ENCODE results near the gene POLR2J2.
A peak's percentile ranks its signal among the peaks of the same experiment; 100 is the strongest.
"Not testable (repeated sequence)": the region's sequence is repeated elsewhere in the genome, so short reads cannot be mapped to it uniquely, and the experiment has no call there.

Gene POLR2J2

DNA sequence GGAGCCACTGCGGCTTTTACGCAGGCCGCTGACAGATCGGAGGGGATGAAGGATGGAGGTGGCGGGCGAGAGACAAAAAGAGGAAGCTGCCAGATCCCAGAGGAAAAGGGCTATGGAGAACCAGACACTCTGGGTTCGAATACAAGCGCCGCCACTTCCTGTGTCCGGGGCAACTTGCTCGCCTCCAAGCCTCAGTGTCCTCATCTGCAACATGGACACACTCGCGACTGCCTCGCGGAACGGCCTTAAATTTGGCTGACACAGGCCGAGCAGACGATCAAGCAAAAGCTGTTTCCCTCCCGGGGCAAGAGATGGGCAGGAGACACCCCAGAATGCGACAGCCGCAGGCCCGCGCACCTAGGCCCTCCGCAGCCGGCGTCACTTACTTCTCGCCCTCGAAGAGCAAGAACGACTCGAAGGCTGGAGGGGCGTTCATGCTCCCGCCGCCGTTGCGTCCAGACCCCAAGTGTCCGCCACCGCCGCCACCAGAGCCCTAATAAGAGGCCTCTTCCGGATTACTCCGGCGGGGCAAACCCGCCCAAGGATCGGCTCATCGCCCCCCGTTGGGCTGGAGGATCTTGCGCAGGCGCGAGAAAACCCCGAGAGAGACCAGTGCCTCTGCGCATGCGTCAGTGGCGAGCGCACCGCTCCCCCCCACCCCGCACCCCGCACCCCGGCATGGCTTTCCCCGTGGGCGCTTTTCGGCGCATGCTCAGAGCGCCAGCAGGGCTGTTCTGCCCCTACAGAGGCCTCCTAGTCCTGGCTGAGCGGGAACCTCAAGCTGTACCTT is at the start of gene POLR2J2:
TSS of gene POLR2J2 (minus strand) at position 498 of the 790 bp plus-strand sequence. CDS start at position 436, 62 bp downstream.
- DNase-seq (ENCODE audit: low read depth) = not testable (repeated sequence)

DNA sequence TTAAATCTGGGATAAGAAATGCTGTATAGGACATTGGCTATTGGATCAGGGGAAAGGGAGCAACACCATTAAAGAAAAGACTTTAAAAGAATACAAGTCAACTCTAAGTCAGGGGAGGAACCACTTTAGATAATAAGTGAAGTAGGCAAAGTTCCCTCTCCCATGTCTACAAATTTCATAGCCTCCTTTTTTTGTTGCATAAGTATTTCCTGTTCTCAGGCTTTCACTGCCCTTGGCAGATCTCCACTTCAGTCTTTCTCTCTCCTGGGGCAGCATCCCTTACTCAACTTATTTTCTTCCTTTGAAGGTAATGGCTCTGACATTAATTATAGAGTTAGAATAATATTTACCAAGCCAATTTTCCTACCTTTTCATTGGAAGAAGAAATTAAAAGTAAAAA is 47.0 kb upstream of the POLR2J2 start:
- peak; percentile 49 for DNase-seq (ENCODE audit: low read depth)

DNA sequence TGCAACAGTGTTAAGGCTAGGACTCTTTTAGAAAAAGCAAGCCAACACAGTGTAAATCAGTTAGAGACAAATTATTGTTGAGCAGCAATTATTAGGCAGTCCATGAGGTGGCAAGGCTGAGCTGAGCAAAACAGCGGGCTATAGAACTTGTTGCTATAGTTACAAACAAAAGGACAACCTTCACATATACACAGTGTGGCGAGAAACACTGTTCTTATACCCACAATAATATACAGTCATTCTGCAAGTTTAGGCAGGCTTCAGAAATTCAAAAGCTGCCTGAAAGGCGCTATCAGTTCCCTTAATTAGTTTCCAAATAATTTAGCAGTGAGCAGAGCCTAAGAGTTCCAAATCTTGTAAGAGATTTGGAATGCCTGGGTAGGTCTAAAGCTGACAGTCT is 44.3 kb upstream of the POLR2J2 start:
- DNase-seq (ENCODE audit: low read depth) = not testable (repeated sequence)

DNA sequence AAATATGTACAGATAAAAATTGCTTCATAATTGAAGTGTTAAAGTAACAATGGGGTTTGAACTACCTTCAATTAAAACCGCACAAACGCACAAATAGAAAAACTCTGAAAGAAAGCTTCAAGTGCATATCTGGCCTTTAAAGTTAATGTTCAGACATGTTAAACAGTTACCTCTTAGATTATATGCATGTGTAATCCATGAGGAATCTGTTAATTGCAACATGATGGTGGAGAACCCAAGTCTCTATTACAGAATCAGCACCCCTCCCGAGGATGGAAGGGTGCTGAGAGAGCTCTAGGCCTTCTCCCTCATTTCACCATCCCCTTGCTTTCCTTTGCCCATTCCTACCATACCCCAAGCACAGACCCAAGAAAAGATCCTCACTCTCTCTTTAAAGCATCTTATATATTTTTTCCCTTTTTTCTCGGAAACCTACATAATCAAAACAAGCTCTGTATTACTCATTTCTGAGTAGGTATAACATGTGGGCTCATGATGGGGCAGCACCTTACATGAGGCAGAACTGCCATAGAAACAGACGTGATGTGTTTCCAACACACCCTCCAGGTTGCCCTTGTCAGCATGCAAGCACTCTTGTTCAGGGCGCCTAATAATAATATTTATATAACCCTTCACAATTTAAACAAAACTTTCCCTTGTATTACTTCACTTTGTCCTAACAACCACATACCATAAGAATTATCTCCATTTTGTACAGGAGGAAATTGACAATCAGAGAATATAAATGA is 43.5 kb upstream of the POLR2J2 start:
- DNase-seq (ENCODE audit: low read depth) = not testable (repeated sequence)

DNA sequence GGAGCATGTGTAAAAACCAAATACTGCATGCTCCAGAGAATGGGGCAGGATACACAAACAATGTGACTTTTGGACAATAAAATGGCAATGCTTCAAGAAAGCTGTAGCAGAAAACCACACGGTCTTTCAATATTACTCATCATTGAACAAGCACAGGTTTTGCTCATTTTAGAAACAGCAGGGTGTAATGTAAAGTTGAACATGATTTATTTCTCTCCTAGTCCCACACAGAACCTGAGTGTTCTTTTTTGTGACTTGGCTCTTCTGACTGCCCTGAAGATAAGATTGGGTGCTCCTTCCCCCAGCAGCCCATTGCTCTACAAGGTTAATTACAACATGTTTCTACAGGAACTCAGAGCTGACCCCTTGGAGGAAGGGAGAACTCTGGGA is 42.2 kb upstream of the POLR2J2 start:
- not testable (repeated sequence) for DNase-seq (ENCODE audit: low read depth)

DNA sequence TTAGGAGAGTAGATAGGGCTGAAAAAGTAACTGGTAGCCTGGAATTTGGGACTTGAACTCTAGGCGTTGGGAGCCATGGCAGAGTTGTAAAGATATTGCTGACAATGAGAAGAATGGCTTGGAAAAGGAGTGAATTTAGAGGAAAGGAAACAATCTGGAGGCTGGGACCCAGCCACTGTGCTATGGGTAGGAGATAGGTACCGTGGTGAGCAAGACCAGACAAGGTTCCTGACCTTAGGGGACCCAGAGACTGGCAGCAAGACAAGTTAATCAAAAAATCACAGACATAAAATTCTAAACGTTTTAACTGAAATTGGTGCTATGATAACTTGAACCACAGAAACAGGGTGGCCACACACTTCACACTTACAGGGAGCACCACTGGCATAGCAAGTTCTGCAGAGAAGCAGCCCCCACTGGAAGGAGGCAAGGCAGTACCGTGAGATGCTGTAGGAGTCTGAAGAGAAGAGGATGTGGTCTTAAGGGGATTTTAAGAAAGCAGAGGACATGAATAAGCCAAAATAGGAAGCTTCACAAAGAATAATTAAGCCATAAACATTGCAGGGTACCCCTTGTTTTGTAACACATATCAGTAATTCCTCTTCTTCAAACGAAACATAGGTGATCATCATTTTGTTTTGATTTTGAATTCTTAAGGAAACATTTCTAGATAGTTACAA is 41.7 kb upstream of the POLR2J2 start:
- DNase-seq (ENCODE audit: low read depth) = not testable (repeated sequence)

DNA sequence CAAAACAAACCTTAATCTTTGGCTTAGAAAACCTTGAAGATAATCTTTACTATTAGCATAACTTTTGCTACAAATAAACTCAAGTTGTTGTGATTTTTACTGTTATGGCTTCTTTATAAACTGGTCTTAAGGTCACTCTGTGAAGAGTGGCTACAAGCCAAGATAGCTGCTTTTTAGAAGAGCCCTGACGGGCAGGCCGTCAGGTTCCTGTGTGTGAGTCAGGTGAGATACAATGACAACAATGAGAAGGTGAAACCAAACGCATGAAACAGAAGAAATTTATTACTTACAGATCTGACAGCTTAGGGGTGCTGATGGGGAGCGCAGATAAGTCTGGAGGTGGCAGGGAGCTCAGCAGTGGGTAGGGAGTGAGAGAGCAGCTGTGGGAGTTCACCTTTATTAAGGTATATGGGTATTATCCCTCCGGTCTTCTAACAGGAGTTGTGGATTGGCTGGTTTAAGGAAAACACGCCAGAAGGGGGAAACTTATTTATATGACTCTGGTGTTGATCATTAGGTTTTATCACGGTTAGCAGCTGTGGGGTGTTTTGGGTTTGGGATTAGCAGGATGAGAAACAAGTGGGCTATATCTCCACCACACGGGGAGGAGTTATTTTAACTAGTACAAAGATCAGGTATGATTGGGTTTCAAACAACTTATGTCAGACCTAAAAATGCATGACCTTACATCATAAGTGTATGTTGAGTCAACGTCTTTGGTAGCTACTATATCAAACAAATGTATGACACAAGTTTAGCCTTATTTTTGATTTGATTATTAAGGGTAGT is 27.7 kb upstream of the POLR2J2 start:
- not testable (repeated sequence) for DNase-seq (ENCODE audit: low read depth)

DNA sequence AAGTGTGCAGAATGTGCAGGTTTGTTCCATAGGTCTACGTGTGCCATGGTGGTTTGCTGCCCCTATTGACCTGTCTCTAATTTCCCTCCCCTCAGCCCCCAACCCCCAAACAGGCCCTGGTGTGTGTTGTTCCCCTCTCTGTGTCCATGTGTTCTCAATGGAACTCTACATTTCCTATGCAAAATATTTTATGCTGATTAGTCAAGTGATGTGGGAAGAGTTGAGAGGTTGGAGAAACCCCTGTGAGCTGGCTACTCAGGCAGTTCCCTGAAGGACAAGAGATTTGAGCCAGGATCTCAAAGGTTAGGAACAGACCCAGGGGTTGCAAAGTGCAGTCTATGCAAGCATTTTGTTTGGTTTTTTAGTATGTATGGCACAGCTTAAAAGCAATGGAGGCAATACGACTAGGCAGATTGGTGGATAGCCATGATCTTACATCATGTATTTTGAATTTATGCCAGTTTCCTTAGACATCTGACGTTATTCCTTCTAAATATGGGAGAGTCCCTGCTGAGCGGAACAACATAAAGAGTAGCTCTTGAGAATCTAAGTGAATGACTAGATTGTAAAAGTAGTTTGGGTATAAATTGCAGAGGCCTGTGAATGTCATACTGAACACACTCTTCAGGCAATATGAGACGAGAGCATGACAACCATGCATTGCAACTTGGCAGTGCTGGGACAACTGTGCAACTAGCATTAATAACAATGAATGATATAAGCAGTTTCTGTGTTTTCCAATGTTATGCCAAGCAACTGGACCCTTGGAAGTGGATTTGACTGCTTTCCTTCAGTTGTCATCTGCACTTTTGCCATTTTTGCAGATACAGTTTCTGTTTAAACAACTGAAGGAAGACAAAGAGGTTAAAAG is 26.4 kb upstream of the POLR2J2 start:
- not testable (repeated sequence) for DNase-seq (ENCODE audit: low read depth)

DNA sequence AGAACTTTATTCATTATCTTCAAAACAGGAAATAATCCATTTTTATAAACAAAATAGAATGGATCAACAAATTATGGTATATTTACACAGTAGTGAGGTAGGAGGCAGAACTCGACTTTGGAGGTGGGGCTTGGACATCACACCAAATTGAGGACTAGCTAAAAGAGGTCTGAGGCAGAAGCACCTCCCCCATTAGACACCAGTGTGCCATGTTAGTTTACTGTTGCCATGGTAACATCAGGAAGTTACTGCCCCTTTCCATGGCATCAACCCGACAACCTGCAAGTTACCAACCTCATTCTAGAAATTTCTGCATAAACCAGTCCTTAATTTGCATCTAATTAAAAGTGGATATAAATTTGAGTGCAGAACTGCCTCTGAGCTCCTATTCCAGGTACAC is 24.5 kb upstream of the POLR2J2 start:
- DNase-seq (ENCODE audit: low read depth) = not testable (repeated sequence)

DNA sequence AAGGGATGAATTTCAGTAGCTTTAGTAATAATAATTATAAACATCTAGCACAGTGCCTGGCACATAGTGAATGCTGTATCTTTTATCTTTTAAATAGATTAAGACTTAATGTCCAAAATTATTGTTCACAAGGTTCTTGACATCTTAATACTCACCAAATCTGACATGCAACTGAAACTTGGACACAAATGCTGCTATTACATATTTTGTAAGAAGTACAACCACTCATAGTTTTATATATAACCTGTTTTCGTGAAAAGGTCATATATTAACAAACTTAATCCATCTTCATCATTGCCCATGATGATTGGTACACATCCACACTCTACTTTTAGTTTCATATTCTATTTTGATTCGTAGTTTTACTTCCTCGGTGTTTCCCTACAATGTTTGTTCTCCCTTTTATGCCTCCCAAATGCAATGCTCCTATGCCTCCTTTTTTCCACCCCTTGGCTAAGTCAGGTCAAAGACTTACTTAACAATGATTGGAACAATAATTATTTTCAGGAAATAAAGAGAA is 23.6 kb upstream of the POLR2J2 start:
- DNase-seq (ENCODE audit: low read depth) = not testable (repeated sequence)

DNA sequence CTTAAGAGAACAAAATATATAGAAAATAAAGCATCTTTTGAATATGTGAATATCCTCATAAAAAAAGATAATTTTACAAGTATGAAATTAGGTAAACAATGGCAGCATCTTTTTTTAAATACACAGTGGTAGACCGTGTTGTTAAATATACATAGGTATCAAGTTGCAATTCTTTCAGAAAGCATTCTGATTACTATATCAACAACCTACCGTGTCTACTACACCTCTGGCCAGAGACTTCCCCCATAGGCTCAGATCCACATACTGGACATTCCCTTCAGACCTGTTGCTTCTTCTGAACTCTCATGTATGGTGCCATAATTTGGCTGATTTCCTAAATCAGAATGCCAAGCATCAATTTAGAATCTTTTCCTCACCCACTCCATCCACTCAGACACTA is 22.5 kb upstream of the POLR2J2 start:
- DNase-seq (ENCODE audit: low read depth) = not testable (repeated sequence)

DNA sequence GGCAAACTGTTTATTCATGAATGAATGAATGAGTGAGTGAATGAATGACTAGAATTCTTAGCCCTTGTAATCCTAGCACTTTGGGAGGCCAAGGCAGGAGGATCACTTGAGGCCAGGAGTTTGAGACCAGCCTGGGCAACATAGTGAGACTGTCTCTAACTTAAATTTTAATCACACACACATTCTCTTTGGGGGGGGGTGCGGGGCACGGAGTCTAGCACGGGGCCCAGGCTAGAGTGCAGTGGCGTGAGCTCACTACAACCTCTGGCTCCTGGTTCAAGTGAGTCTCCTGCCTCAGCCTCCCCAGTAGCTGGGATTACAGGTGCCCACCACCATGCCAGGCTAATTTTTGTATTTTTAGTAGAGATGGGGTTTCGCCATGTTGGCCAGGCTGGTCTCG is 19.1 kb upstream of the POLR2J2 start:
- not testable (repeated sequence) for DNase-seq (ENCODE audit: low read depth)

DNA sequence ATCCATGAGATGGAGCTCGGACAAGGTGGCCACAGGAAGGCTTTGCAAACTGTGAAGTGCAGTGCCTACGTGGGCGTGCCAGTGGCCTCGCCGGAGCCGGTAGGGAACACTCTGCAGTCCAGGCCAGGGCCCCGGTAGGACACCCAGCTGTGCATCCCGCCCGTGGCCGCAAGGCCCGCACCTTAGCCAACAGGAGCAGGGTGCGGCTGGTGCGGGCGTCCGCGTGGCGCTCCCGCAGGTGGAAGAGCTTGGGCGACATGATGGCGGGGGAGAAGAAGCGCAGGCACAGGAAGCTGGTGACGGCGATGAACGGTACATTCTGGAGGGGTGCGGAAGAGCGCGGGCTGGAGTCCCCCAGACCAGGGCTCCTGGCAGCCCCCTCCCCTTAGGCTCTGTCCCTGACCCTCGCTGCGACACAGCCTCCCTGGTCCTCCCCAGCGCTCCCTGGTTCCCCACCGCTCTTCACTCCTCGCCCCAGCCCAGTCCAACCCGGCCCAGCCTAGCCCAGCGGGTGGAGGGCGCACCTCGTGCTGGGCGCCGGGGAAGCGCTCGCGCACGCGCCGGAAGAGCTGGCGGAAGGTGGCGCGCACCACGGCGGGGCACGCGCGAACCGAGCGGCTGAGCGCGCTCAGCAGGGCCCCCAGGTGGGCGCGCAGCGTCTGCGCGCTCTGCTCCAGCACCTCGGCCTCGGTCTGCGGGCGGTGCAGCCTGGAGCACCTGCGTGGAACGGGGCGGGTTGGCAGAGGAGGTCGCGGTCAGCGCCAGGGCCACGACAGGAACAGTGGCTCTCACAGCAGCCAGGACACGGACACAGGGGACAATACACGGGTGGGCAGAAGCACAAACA is 18.2 kb upstream of the POLR2J2 start:
- not testable (repeated sequence) for DNase-seq (ENCODE audit: low read depth)

DNA sequence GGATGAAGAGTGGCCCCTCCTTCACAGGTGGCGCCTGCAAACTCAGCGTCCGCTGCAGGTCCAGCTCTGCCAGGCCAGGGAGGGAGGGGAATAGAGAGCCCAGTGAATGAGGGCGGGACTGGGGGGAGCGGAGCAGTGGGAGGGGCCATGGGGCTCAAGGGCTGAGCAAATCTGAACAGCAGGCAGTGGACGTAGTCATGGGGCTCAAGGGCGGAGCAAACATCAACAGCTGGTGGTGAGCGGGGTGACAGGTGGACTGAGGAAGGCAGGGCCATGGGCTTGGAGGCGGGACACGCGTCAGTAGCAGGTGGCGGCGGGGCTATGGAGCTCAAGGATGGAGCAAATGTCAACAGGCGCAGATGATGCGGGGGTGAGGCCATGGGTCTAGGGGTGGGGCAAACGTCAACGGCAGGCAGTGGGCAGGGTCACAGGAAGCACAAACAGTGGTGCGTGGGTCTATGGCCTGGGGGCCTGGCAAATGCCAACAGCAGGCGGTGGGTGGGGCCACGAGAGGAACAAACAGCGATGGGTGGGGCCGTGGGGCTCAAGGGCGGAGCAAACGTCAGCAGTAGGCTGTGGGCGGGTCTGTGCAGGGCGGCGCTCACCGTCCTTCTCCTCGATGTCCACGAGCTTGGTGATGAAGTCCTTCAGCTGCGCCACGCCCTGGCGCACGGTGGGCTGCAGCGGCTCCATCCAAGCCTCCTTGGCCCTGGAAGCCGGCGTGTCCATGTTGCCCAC is 17.0 kb upstream of the POLR2J2 start:
- not testable (repeated sequence) for DNase-seq (ENCODE audit: low read depth)

DNA sequence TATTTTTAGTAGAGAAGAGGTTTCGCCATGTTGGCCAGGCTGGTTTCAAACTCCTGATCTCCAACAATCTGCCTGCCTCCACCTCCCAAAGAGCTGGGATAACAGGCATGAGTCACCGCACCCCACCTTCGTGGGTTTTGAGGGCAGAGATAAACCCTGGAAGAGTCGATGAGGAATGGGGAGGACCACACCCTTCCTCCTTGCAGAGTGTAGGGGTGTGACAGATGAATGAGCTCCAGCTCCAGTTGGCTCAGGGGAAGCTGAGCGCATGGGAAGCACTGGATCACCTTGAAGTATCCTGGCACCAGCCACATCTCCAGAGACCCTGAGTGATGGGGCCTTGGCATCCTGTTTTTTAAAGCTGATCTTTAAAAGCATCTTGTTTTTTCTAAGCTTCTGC is 11.1 kb upstream of the POLR2J2 start:
- not testable (repeated sequence) for DNase-seq (ENCODE audit: low read depth)

DNA sequence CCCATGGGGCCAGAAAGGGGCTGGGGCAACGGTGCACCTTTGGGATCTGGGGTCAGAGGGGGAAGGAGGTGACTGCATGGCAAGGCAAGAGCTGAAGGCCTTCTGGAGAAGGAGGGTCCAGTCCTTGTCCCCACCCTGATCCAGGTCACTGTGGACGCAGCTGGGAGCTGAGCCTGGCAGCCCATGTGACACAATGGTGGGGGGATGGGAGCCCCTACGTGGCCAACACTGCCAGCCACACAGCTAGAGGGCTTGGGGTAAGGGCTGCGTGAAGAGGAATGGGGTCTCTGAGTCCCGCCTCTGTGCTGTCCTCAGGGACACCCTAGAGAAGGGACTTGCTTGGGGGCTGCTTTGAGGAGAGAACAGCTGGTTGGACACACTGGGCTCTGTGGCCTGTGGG is 9.3 kb upstream of the POLR2J2 start:
- not testable (repeated sequence) for DNase-seq (ENCODE audit: low read depth)

DNA sequence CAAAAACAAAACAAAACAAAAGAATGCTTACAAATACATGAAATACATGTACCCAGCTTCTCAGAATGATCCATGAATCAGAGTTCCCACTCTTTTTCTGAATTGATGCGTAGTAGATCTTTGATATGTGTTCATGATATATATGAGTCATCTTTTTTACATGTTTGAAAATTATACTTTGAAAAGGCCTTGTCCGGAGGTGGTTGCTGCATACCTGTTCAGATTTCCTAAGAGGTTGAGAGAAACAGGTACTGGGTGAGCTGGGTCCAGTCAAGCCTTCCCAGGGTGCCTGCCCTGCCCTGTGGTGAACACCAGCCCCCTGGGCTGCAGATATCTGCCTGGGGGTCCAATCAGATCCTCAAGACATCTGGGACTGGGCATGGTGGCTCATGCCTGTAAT is 4.1 kb upstream of the POLR2J2 start:
- DNase-seq (ENCODE audit: low read depth) = not testable (repeated sequence)

DNA sequence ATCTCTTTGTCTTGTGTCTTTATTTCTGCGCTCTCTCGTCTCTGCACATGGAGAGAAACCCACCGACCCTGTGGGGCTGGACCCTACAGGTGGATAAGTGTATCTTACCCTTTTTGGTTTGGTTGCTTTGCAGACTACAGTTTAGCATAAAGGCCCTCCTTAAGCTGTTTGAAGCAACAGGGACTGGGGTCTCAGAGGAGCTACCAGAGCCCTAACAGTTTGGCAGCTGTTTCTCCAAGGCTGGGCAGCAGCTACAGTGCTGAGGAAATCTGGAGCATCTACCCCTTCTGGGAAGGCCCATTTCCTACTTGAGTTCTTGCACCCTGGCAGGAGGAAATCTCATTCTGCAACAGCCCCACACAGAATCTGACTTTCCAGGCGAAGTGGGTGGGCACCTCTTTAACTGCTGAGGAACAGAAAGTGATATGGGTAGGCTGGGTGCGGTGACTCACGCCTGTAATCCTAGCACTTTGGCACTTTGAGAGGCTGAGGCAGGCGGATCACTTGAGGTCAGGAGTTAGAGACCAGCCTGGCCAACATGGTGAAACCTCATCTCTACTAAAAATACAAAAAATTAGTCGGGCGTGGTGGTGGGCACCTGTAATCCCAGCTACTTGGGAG is 2.1 kb upstream of the POLR2J2 start:
- not testable (repeated sequence) for DNase-seq (ENCODE audit: low read depth)

All from iris pigment epithelial cell (primary cell).